HUES64 (cell line): ENCODE results near the gene ROR2.
"Not testable (repeated sequence)": the region's sequence is repeated elsewhere in the genome, so short reads cannot be mapped to it uniquely, and the experiment has no call there.

ENCODE experiments used
- H3K27ac ChIP-seq: 2 replicates; pipeline ENCODE4 v1.7.0; 2013; ENCODE audit warnings: low read depth, low read length, inconsistent platforms
- H3K27me3 ChIP-seq: 2 replicates; pipeline ENCODE4 v1.6.1; 2013; ENCODE audit warnings: mild to moderate bottlenecking, low read length; ENCODE audit not compliant: insufficient read depth
- H3K36me3 ChIP-seq: 2 replicates; pipeline ENCODE4 v1.6.1; 2013; ENCODE audit warnings: mild to moderate bottlenecking, low read length; ENCODE audit not compliant: insufficient read depth
- H3K4me1 ChIP-seq: 2 replicates; pipeline ENCODE4 v1.6.1; 2013; ENCODE audit warnings: mild to moderate bottlenecking, low read length, moderate library complexity; ENCODE audit not compliant: insufficient read depth
- H3K4me3 ChIP-seq: 2 replicates; pipeline ENCODE4 v1.5.1; 2013; ENCODE audit warnings: mild to moderate bottlenecking, low read length, moderate library complexity
- H3K9ac ChIP-seq: 2 replicates; pipeline ENCODE4 v1.6.1; 2013; ENCODE audit warnings: mild to moderate bottlenecking, low read depth, low read length
- H3K9me3 ChIP-seq: 2 replicates; pipeline ENCODE4 v1.6.1; 2013; ENCODE audit warnings: low read depth, low read length; ENCODE audit not compliant: insufficient read depth
- WGBS: fragments of 150-250, 120-280 bp; methylation state at CpG from one replicate; pipeline ENCODE4 v1.1.7; 2013; ENCODE audit warnings: missing lambda C conversion rate; 5-methylcytosine and 5-hydroxymethylcytosine counted together

ROR2 gene

DNA sequence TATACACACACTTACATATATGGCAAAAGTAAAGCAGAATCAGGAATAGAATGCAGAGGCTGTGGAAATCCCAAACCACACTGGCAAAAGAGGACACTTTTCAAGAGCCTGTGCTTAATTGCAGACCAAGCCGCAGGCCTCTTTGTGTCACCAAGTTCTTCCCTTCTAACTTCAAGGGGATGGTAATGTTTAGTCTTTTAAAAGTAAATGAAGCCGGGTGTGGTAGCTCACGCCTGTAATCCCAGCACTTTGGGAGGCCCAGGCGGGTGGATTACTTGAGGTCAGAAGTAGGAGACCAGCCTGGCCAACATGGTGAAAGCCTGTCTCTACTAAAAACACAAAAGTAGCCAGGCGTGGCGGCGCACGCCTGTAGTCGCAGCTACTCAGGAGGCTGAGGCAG is 28.7 kb downstream of the ROR2 start:
- H3K27me3 ChIP-seq = peaks cover 17% of the 10 kb centered on the region

DNA sequence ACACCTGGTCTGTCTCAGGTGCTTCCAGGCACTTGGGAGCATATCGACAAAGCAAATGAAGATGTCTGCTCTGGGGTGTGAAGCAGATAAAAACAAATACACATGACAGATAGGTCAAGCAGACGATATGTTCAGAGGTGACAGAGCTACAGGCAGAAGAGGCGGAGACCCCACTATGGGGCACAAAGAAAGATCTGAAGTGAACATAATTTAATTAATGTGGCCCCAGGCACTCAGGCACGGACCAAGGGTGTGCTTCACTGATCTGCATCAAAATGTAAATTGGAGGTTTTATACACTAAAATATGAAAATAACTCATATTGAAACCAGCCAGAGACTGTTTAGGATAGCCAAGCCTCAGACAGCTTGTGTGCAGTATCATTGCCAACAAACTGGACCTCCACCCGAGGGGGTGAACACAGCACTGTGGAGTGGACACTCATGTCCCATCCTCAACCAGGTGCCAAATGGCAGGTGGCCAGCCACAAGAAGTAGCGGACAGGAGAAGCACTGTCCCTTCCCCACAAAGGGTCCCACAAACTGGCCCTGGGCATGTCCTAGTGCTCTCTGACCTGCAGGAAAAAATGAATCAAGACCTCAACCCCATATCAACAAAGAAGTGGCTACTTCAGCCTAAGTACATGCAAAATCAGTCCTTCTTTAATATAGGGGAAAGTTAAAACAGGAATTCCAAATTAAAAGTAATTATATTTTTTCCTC is 29.2 kb downstream of the ROR2 start:
- H3K4me3 ChIP-seq = no peak overlapping the region
- H3K27me3 ChIP-seq = peaks cover 17% of the 10 kb centered on the region
- H3K36me3 ChIP-seq = no peaks in the 10 kb centered on the region
- 75% methylated on average over 6 of the region's 6 CpGs for WGBS
- no peak overlapping the region for H3K9ac ChIP-seq
- peaks cover 18% of the 10 kb centered on the region for H3K4me1 ChIP-seq
- no peaks in the 10 kb centered on the region for H3K9me3 ChIP-seq
- H3K27ac ChIP-seq = no peak overlapping the region

More for the DNA sequence above, 28.7 kb downstream of the ROR2 start:
- H3K9ac ChIP-seq = no peak overlapping the region
- H3K27ac ChIP-seq = no peak overlapping the region
- H3K9me3 ChIP-seq = no peaks in the 10 kb centered on the region
- H3K36me3 ChIP-seq = no peaks in the 10 kb centered on the region
- WGBS = 39% methylated on average over 8 of the region's 9 CpGs
- peaks cover 18% of the 10 kb centered on the region for H3K4me1 ChIP-seq
- H3K4me3 ChIP-seq = no peak overlapping the region

DNA sequence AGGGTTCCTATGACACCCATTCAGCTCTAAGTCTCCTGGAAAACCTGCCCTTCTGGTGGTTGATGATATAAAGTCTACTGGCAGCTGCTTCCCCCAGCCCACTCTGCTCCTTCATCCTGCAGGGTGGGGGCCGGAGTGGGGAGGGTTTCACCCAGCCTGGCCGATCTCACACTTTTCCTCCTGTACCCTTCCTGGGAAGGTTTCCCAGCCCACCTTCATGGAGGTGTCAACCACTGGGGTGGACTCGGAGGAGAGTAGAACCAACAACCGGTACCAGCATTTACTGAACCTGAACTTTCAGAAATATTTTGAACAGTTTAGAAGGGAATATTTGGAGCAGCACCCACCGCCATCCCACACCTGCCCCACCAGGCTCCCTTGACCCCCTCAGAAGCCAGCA is 30.4 kb downstream of the ROR2 start:
- Histone ChIP-seq H3K9me3 (no peaks in the 10 kb centered on the region), H3K27me3 (peaks cover 17% of the 10 kb centered on the region), H3K36me3 (no peaks in the 10 kb centered on the region), H3K27ac (no peak overlapping the region), H3K9ac (no peak overlapping the region), H3K4me1 (peaks cover 18% of the 10 kb centered on the region), H3K4me3 (no peak overlapping the region)
- WGBS = 97% methylated on average over 4 of the region's 5 CpGs

DNA sequence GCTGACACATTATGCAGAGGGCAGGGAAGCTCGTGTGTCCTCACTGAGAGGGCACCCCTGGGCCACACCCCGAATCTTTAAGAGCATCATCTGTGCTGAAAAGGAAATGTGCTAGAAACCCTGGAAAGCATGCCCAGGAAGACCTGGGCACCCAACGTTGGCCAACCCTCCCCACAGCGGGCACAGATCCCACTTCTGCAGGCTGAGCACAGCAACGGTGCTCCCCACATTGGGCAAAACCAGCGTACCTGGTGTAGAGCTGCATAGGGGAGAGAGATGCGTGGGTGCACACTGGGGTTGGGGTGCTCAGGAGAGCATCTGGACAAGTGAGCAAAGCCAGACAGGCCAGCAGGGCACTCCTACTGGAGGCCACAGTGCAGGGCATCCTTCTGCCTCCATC is 32.6 kb downstream of the ROR2 start:
- H3K4me3 ChIP-seq = no peak overlapping the region
- no peaks in the 10 kb centered on the region for H3K9me3 ChIP-seq
- H3K27ac ChIP-seq = no peak overlapping the region
- H3K27me3 ChIP-seq = peaks cover 17% of the 10 kb centered on the region
- H3K36me3 ChIP-seq = no peaks in the 10 kb centered on the region
- H3K4me1 ChIP-seq = peaks cover 18% of the 10 kb centered on the region
- no peak overlapping the region for H3K9ac ChIP-seq
- 94% methylated on average over 7 of the region's 7 CpGs for WGBS

DNA sequence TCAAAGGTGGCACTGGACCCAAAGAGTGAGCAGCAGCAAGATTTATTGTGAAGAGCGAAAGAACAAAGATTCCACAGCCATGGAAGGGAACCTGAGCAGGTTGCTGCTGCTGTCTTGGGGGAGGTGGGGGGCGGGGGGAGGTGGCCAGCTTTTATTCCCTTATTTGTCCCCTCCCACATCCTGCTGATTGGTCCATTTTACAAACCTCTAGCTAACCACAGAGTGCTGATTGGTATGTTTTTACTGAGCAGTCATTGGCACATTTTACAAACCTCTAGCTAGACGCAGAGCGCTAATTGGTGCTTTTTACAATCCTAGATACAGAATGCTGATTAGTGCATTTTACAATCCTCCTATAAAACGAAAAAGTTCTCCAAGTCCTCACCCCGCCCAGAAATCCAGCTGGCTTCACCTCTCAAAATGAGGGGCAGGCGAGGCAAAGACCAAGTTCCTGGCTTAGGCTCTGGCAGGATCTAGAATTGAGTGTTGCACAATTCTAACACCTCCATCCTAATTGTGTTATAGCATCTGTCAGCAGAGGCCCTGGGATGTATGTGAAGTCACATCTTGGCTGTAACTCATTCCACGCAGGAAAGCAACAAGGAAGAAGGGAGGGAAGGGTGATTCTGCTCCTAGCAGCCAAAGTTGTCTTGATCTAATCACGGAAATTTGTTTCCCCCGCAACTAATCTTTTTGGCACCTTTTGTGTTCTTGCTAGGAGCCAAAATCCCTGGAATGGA is 34.3 kb downstream of the ROR2 start:
- Histone ChIP-seq H3K9me3 (no peaks in the 10 kb centered on the region), H3K27me3 (peaks cover 13% of the 10 kb centered on the region), H3K4me3 (no peak overlapping the region), H3K4me1 (peaks cover 6% of the 10 kb centered on the region), H3K9ac (no peak overlapping the region), H3K36me3 (no peaks in the 10 kb centered on the region), H3K27ac (no peak overlapping the region)
- 94% methylated on average over 9 of the region's 10 CpGs for WGBS

DNA sequence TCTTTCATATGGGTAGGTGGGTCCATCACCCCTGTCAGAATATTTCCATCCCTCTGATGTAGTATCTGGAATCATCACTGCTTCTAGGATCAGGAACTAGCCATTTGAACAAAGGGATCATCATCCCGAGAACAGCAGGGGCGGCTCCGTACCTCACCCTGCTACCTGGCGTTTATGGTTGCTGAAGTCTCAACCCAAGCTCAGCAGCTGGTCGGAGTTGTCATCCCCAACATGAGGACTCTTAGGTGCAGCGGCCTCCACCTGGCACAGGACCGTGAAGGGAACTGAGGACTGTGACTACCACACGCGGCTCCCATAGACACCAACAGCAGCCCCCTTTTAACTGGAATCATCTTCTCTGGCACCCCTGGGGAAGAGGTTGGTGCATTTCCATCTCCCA is 35.1 kb downstream of the ROR2 start:
- no peaks in the 10 kb centered on the region for H3K9me3 ChIP-seq
- 0 out of 2 replicates have a peak, but pooled peaks cover 6% of the 10 kb centered on the region for H3K27me3 ChIP-seq
- 98% methylated on average over 9 of the region's 9 CpGs for WGBS
- H3K4me1 ChIP-seq = no peaks in the 10 kb centered on the region
- no peak overlapping the region for H3K9ac ChIP-seq
- no peak overlapping the region for H3K27ac ChIP-seq
- no peak overlapping the region for H3K4me3 ChIP-seq
- no peaks in the 10 kb centered on the region for H3K36me3 ChIP-seq

DNA sequence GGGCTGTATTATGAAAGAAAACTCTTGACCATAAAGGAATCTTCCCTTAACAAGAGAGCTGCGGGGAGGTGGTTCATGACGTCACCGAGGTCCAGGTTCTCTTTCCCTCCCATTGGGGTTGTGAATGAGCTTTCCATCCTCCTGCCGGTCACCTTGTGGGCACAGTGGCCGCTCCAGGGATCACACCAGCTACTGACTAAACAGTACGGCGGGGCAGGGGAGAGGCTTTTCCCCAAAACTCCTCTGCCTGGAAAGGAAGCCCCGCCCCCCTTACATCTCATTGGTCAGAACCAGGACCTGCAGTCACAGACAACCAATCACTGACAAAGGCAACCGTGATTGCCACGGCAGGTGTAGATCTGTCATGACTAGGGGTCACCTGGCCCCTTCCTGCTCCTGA is 35.6 kb downstream of the ROR2 start:
- Histone ChIP-seq H3K9me3 (no peaks in the 10 kb centered on the region), H3K27ac (no peak overlapping the region), H3K4me3 (no peak overlapping the region), H3K9ac (no peak overlapping the region), H3K27me3 (0 out of 2 replicates have a peak, but pooled peaks cover under 1% of the 10 kb centered on the region), H3K36me3 (no peaks in the 10 kb centered on the region), H3K4me1 (no peaks in the 10 kb centered on the region)
- WGBS = 91% methylated on average over 10 of the region's 10 CpGs

DNA sequence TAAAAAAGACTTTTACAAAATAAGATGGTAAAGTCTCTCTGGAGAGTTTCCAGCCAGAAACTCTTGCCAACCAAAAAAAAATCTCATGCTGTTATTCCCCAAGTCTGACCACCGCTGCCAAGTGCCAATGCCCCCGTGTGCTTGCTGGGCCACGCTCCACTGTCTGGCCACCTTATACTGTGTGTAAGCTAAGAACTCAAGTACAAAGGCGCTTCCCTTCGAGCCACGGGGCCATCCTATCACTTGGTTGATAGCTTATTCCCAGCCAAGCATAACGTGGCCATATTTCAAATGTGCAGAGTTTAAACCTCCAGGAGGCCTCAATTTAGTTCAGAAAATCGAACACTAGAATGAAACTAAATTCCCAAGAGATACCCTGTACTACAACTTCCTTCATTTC is 36.0 kb downstream of the ROR2 start:
- Histone ChIP-seq H3K4me3 (no peak overlapping the region), H3K36me3 (no peaks in the 10 kb centered on the region), H3K4me1 (peaks cover under 1% of the 10 kb centered on the region), H3K27ac (no peak overlapping the region), H3K9me3 (no peaks in the 10 kb centered on the region), H3K9ac (no peak overlapping the region), H3K27me3 (peaks cover 3% of the 10 kb centered on the region; the same call in 1 of the 2 replicates)
- 93% methylated on average over 8 of the region's 8 CpGs for WGBS

DNA sequence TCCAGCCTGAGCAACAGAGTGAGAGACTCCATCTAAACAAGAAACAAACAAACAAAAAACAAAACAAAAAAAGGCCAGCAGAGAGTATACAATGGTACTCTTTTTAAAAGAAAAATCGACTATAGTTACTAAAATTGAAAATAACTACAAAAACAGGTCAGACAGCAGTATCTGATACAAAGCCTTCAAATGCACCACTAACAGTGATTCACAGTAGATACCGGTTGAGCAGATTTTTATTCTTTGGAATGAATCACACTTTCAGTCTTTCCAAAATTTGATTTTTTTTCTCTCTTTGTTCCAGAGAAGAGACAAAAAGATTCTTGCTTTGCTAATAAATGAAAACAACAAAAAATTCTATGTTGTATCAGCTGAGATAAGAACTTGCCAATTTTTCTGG is 36.9 kb downstream of the ROR2 start:
- Histone ChIP-seq H3K9me3 (no peaks in the 10 kb centered on the region), H3K36me3 (no peaks in the 10 kb centered on the region), H3K4me1 (peaks cover 10% of the 10 kb centered on the region), H3K27ac (no peak overlapping the region), H3K4me3 (no peak overlapping the region), H3K27me3 (peaks cover 6% of the 10 kb centered on the region; the same call in 1 of the 2 replicates), H3K9ac (no peak overlapping the region)
- WGBS = 100% methylated on average over 2 of the region's 2 CpGs

DNA sequence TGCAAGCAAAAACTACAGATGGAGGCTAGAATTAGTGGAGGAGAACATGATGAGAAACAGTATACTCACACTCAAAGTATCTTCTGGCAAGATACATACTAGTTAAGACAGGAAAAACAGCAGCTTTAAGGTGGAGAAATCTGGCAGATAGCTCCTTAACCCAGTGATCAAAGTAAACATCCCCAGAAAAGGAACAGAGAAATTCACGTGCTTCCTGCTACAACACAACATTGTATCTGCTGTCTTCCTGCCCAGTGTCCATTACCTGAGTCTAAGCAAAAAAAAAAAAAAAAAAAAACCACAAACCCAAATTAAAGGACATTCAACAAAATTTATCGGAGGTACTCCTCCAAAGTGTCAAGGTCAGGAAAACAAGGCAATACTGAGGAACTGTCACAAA is 38.4 kb downstream of the ROR2 start:
- Histone ChIP-seq H3K9me3 (no peaks in the 10 kb centered on the region), H3K27me3 (peaks cover 15% of the 10 kb centered on the region), H3K4me1 (peaks cover 24% of the 10 kb centered on the region), H3K9ac (no peak overlapping the region), H3K36me3 (no peaks in the 10 kb centered on the region), H3K27ac (no peak overlapping the region), H3K4me3 (no peak overlapping the region)
- 88% methylated on average over 2 of the region's 2 CpGs for WGBS

DNA sequence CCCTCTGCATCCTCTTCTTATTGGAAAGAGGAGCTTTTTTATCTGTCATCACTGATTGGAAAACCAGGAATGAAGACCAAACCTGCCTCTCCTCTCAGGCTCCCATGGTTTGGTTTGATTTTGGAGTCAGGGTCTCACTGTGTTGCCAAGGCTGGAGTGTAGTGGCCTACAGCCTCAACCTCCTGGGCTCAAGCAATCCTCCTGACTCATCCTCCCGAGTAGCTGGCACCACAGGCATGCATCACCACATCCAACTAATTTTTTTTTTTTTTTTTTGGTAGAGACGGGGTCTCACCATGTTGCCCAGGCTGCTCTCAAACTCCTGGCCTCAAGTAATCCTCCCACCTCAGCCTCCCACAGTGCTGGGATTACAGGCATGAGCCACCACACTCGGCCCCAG is 40.8 kb downstream of the ROR2 start:
- not testable (repeated sequence) for H3K27ac ChIP-seq, H3K9me3 ChIP-seq, H3K36me3 ChIP-seq, H3K9ac ChIP-seq, H3K4me3 ChIP-seq
- 97% methylated on average over 2 of the region's 3 CpGs for WGBS
- Histone ChIP-seq H3K27me3 (peaks cover 15% of the 10 kb centered on the region), H3K4me1 (peaks cover 29% of the 10 kb centered on the region)
